Stomach (tissue), 4 donors: ENCODE results near the gene LRRC51.

Experiments
- POLR2A ChIP-seq, 4 donors: fragments of 450-650 bp; IDR thresholded peaks; one replicate each; pipeline ENCODE4 v1.6.1; 2016; ENCODE audit warnings: antibody characterized with exemption in 4 of 4, control low read depth in 2 of 4, mild to moderate bottlenecking in 1 of 4, moderate library complexity in 1 of 4
- POLR2AphosphoS5 ChIP-seq, 3 donors: sonication (generic); formaldehyde crosslinking; IDR thresholded peaks; one replicate each; pipeline ENCODE4 v1.6.1; 2016; ENCODE audit warnings: antibody characterized with exemption in 3 of 3

DNA sequence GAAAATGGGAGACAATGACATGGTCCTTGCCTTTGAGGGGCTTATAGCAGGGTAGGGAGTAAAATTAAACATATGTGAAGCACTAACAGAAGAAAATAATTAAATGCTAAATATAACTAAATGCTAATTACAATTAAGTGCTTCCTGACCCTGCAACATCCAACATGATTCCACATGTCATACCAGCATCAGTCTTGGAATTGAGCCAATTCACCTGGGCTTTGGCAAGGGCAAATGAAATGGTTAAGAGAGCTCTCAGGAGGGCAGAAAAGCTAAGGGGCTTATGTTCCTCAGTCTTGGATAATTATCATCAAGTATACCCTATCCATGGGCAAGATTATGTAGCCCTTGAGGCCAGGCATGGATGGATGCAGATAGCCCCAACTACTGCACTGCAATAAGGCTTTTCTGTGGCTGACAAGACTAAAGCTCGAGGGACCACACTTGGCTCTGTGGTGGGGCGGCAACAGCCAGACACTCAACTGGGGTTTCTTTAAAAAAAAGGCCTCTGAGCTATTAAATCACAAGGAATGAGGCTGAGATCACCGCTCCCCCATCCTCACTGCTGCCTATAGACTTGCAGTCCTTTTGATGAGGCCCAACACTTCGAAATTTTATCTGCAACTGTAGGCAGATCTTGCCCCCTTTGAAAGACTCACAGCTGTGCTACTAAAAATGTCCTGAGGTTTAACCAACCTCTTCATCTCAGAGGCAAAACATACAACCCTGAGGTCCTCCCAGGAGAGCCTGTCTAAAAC lies 42.9 kb upstream of the LRRC51 start:
- TF ChIP-seq POLR2AphosphoS5 (IDR thresholded peaks at IDR 0.05) (no peak), POLR2A (IDR thresholded peaks at IDR 0.05) (no peak)
